Activated T-helper 1 cell treated with anti-CD3 and anti-CD28 coated beads, Interleukin-2, amount 50 U/mL, for 16 hours (primary cell): ENCODE data around the gene PRRT1.

Source experiments
- DNase-seq, 2 donors: peaks; one replicate each; pipeline ENCODE4 v3.0.0-alpha.2; 2020; ENCODE audit warnings: low read depth in 1 of 2, low spot score in 1 of 2

The PRRT1 gene

DNA sequence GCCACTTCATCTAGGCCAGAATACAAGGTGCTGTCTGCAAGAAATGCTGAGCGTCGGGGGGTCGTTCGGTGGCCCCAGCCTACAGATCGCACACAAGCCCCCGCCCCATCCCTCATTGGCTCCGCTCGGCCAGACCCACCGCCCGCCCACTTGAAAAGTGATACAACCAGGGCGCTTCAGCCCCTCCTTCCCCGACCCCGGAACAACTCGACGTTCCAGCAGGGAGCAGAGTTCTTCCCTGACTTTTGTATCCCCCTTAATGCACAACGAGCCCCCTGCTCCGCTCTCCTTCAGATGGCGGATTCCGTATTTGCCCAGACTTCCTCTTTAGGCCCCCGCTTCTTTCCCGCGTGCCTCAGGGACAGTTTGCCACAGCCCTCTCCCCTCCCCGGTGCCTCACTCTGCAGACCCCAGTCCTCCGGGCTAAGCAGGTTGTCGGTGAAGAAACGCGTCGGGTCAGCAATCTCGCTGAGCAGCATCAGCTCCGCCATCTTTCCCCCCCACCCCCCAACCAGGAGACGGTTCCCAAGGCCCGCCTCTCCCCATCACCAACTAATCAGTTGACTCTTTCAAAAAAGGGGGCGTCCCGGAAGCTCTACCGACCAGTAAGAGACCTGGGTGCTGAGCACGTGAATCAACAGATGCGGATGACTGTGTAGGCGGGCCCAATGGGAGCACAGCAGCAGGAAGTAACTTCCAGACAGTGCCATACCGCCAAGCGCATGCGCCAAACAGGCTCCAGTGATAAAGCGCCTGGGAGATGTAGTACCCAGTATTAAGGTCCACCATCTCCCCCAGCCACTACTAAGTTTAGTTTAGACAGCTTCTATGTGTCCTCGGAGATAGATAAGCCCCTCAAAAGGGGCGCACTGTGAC is 23.8 kb downstream of the PRRT1 start, which contains the start of gene ATF6B:
Gene ATF6B, minus strand, starts transcription at position 530 of the 876 bp plus-strand sequence. Its CDS starts 39 bp downstream, at position 491.
- peak; percentile 89 to 95 for DNase-seq

DNA sequence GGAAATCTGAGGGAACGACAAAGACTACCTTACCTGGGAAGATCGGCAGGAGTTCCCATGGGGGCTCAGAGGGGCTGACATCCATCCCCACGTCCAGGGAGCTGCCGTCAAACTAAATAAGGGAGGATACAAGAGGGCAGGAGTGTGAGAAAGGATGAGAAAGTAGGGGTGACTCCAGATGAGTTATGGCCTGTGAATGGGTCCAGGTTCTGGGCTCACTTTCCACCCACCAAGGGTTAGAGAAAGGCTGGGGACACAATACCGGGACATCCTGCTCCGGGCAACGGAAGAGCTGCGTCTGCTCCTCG is 24.4 kb downstream of the PRRT1 start:
- no peak for DNase-seq

DNA sequence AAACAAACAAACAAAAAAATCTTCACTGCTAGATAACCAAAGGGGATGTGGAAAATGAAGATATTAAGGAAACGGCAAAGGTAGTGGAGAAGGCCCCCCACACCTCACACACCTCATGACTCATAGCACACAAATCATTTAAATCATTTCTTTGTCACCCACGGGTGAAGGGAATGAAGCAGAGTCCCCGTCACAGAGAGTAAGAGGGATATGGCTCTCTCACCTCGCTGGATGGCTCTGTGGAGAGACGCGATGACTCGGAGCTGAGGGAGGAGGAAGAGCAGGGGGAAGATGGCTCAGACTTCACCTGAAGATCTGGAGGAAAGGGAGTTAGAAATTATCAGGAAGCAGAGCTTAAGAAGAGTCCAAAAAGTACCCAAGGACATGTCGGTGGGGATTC is 24.9 kb downstream of the PRRT1 start:
- no peak for DNase-seq

GRCh38 chr6:32123681-32124080 is 28.1 kb downstream of the PRRT1 start:
- DNase-seq: no peak

DNA sequence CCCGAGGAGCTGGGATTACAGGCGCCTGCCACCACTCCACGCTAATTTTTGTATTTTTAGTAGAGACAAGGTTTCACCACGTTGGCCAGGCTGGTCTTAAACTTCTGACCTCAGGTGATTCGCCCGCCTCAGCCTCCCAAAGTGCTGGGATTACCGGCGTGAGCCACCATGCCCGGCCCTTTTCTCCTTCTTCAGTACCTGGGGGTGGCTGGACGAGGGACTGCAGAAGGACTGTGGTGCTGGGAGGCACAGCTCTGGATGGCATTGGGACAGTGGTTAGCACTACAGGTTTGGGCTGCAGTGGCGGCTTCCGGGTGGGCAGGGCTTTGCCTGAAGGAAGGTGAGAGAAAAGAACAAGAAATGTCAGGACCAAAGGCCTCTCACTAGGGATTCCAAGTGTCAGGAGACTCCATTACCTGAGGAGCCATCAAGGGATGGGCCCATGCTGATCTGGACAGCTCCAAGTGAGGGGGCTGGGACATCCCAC is 31.1 kb downstream of the PRRT1 start:
- DNase-seq: no peak

GRCh38 chr6:32118782-32119628 is 32.7 kb downstream of the PRRT1 start:
- peak; percentile 30 to 49 for DNase-seq

GRCh38 chr6:32117461-32117860 is 34.3 kb downstream of the PRRT1 start:
- DNase-seq: no peak

GRCh38 chr6:32116674-32117073 is 35.1 kb downstream of the PRRT1 start:
- no peak for DNase-seq

- DNase-seq: no peak
Observed at GRCh38 chr6:32115623-32116022, 36.1 kb downstream of the PRRT1 start.

- no peak for DNase-seq
Observed at GRCh38 chr6:32114796-32115195, 36.9 kb downstream of the PRRT1 start.

- no peak for DNase-seq
Observed at GRCh38 chr6:32113386-32114352, 38.1 kb downstream of the PRRT1 start.

- DNase-seq: no peak
Observed at GRCh38 chr6:32112431-32112980, 39.2 kb downstream of the PRRT1 start.

- DNase-seq: no peak
Observed at GRCh38 chr6:32111424-32112066, 40.2 kb downstream of the PRRT1 start.

DNA sequence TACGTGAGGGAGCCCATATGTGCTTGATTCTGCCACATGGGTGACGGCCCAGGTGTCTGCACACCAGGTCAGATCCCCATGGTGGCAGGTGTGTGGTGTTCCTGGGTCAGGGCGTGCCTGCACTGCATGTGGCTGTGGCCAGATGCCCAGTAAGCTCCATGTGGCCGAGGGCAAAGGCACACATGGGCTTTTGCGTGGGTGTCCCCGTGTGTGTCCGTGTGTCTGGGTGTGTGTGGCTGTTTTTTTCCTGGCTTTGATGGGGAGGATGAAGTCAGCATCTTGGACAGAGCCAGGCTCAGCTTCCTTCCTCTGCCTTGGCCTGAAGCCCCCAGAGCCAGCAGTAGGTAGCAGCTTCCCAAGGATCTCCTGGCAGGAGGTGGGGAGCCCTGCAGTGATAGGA is 41.1 kb downstream of the PRRT1 start:
- no peak for DNase-seq

DNA sequence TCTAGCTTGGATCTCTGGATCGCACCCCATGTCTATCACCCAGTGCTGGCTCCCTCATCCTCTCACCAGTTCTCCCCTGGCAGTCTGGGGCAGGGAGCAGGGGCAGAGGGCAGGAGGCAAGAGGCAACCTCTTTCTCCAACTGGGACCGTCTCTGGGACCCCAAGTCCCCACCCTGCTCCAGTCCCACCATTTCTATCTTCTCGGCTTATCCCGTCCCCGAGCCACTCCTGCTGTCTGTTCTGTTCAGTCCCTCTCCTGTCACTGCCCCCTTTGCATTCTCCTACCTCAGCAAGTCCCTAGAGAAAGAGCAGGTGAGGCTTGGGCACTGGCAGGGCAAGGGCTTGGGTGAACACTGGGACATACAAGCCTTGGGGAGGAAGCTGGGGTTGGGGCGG is 42.0 kb downstream of the PRRT1 start:
- DNase-seq: no peak

DNA sequence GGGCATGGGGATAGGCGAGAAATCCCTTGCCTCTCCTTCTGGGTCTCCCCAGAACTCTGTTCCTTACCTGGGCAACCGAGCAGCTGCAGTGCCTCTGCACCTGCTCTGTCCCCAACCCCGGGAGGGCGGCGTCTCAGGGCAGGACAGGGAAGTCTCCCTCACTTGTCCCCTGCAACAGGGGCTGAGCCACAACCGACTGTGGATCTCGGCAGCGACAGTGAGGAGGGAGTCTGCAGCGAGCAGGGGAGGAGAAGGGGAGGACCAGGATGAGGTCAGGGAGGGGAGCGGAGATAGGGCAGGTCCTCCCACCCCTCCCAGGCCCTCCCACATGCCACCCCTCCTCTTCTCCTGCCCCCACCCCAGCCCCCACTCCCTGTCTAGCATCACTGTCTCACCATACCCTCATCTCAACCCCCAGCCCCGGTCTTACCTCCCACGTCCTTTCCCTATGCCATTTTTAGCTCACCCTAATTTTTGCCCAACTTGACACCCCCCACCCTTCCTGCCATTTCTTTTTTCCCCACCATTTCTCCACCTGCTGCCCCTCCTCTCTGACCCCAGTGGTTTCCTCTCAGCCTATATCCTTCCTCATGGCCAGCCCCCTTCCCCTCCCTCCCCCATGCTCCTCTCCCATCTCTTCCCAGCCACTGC is 42.5 kb downstream of the PRRT1 start, which contains the start of gene TNXB:
Gene TNXB, minus strand, starts transcription at position 225 of the 651 bp plus-strand sequence. CDS start 11,140 bp downstream, outside the sequence.
- DNase-seq: no peak

- no peak for DNase-seq
Observed at GRCh38 chr6:32108727-32109113, 43.0 kb downstream of the PRRT1 start.

- DNase-seq: no peak
Observed at GRCh38 chr6:32108094-32108627, 43.6 kb downstream of the PRRT1 start.

DNA sequence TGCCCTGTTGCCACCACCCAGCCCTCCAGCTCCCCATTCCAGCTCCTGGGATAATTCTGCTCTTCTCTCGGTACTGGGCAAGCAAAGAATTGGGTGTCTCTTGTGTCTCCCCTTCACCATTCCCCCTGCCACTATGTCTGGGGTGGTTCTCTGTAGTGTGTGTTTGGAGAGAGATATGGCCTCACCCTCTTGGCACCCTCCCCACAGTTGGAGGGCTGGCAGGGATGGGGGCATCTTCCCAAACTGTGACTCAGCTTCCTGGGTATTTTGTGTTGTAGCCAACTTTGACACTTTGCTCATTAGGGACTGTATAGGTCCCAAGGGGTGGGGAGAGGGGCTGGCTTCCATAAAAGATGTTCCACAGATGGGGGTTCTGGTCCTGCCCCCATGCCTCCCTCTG is 44.3 kb downstream of the PRRT1 start:
- no peak for DNase-seq
